GM13976 (cell line): Measurements from ENCODE around the gene NUMBL.

Source experiments
- DNase-seq: peaks from one replicate; pipeline ENCODE4 v3.0.0; 2012; ENCODE audit warnings: low spot score
- CTCF ChIP-seq: IDR thresholded peaks from 2 replicates; pipeline ENCODE4 v1.5.1; 2012; ENCODE audit warnings: borderline replicate concordance, mild to moderate bottlenecking; ENCODE audit not compliant: insufficient read depth; ENCODE audit errors: extremely low read depth, missing control alignments, control extremely low read depth
- in situ Hi-C: fragments of 300-500 bp; cut with MboI; formaldehyde crosslinking; loops from one replicate; pipeline ENCODE4 v1.12.0; 2022; ENCODE audit warnings: low sequenced_read_pairs, mixed read lengths, inconsistent platforms; ENCODE audit not compliant: unreplicated experiment

NUMBL gene

DNA sequence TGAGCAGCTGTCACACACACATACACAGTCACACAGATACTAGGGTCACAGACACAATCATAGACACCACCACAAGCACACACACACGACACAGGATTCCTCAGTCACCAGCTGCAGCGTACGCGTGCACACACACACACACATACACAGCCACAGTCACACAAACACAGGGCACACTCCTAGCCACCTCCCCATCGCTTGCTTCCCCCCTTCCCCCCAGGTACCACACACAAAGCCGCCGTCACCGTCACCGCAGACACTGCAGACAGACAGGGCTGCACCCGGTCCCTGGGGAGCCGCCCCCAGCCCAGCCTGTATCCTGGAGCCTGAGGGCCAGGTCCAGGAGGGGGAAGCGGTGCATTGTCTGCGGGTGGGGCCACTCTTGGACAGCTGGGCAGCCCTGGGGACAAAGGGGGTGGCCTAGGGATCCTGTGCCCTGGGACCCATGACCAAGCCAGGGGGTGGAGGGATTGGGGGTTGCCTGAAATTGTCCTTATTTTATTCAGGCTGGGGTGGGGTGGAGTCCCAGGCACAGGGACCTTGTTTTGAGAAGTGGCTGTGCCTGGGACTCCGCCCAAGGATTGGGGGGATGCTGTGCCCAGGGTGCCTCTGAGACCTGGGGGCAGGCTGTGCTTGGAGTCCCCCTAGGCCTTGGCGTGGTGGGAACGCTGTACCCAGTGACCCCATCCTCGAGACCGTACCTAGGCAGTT lies 957 bp downstream of the NUMBL start:
- TF ChIP-seq CTCF, result no peak
- peak; percentile 50 for DNase-seq
- in situ Hi-C loops, result no loop called here

- in situ Hi-C loops, result no loop called here
- no peak for TF ChIP-seq CTCF
- DNase-seq, result no peak
These were observed 1.5 kb downstream of the NUMBL start for GRCh38 chr19:40688987-40689338.

DNA sequence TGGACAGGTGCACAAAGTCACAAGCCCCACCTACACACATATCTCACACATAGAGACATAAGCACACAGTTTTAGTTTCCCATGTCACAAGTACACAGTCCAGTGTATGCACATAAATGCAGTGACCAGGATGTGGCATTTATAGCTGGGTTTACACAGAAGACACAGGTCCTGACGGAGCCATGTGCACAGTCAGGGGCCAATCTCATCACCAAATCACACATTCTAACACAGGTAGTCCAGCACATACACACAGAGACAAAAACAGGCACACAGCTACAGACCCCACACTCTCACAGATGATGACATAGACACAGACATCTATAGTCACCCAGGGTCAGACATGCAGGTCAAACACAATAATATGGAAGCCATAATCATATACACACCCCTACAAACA lies 2.1 kb downstream of the NUMBL start:
- DNase-seq, result no peak
- no peak for TF ChIP-seq CTCF
- in situ Hi-C loops, result no loop called here

- peak; percentile 68 for DNase-seq
- in situ Hi-C loops, result no loop called here
- no peak for TF ChIP-seq CTCF
These were observed 2.9 kb downstream of the NUMBL start for GRCh38 chr19:40687525-40688016.

DNA sequence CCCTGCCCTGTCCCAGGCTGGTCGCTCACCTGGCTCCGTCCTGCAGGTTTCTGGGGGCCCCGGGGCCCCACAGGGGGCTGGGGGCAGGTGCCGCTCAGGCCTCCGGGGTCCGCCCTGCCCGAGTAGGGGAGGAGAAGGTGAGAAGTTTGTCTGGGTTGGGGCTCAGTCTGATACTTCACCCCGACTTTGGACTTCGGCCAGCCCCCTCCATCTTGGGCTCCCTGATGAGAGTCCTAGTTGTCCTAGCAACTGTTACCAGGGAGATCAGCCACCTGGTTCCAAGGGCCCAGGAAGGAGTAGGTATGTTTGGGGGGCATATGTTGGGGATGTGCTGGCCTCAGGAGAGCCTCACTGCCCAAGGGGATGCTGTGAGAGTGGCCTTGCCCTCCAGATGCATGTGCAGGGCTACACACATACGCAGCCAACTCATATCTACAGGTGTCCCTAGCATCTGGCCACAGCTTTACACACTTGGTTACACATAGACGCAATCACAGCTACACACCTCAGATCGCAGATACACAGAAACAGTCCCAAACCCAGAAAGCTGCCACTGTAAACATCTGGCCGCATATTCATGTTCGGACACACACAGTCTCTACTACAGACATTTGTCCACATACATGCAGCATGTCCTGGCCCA lies 3.4 kb downstream of the NUMBL start:
- no peak for TF ChIP-seq CTCF
- in situ Hi-C loops, result no loop called here
- no peak for DNase-seq

- no peak for DNase-seq
- in situ Hi-C loops, result no loop called here
- no peak for TF ChIP-seq CTCF
These were observed 4.9 kb downstream of the NUMBL start for GRCh38 chr19:40685563-40685962.
